WERI-Rb-1 (cell line): ENCODE results near the gene UBE2G2.
A peak's percentile ranks its signal among the peaks of the same experiment; 100 is the strongest.

Source experiments
- DNase-seq: peaks from one replicate; pipeline ENCODE4 v3.0.0-alpha.2; 2020
- H3K27ac ChIP-seq: fragments of 250-450 bp; sonication (Bioruptor Pico); 2 replicates; pipeline ENCODE4 v1.5.1; 2020; ENCODE audit warnings: mild to moderate bottlenecking, moderate library complexity
- H3K27me3 ChIP-seq: fragments of 250-450 bp; sonication (Bioruptor Pico); 2 replicates; pipeline ENCODE4 v1.5.1; 2021; ENCODE audit warnings: mild to moderate bottlenecking, low read depth, moderate library complexity; ENCODE audit not compliant: insufficient read depth, severe bottlenecking
- H3K36me3 ChIP-seq: fragments of 250-450 bp; sonication (Bioruptor Pico); 2 replicates; pipeline ENCODE4 v1.5.1; 2020; ENCODE audit warnings: mild to moderate bottlenecking, moderate library complexity
- H3K4me3 ChIP-seq: 2 replicates; pipeline ENCODE4 v1.5.1; 2011; ENCODE audit warnings: low read depth, mild to moderate bottlenecking, control low read depth, low read length
- H3K9me3 ChIP-seq: fragments of 250-450 bp; sonication (Bioruptor Pico); 2 replicates; pipeline ENCODE4 v1.5.1; 2021; ENCODE audit warnings: mild to moderate bottlenecking, moderate library complexity; ENCODE audit not compliant: severe bottlenecking
- TF ChIP-seq, protein P1 (sequence below): IDR thresholded peaks from 2 replicates; pipeline ENCODE4 v1.5.1; 2011; ENCODE audit warnings: low read depth, mild to moderate bottlenecking, control low read depth, inconsistent platforms, low read length

Gene UBE2G2

GRCh38 chr21:44800971-44801467 lies 601 bp downstream of the UBE2G2 start:
- DNase-seq: no peak
- H3K27me3 ChIP-seq: no peaks in the 10 kb centered on the region
- peak overlapping the region; percentile 84 for H3K4me3 ChIP-seq
- no peaks in the 10 kb centered on the region for H3K9me3 ChIP-seq
- H3K36me3 ChIP-seq: peaks cover 56% of the 10 kb centered on the region
- TF ChIP-seq, protein P1, sequence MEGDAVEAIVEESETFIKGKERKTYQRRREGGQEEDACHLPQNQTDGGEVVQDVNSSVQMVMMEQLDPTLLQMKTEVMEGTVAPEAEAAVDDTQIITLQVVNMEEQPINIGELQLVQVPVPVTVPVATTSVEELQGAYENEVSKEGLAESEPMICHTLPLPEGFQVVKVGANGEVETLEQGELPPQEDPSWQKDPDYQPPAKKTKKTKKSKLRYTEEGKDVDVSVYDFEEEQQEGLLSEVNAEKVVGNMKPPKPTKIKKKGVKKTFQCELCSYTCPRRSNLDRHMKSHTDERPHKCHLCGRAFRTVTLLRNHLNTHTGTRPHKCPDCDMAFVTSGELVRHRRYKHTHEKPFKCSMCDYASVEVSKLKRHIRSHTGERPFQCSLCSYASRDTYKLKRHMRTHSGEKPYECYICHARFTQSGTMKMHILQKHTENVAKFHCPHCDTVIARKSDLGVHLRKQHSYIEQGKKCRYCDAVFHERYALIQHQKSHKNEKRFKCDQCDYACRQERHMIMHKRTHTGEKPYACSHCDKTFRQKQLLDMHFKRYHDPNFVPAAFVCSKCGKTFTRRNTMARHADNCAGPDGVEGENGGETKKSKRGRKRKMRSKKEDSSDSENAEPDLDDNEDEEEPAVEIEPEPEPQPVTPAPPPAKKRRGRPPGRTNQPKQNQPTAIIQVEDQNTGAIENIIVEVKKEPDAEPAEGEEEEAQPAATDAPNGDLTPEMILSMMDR: peak; percentile 55
- peak overlapping the region; percentile 89 for H3K27ac ChIP-seq

GRCh38 chr21:44800103-44800502 lies 1.5 kb downstream of the UBE2G2 start:
- no peak overlapping the region for H3K27ac ChIP-seq
- H3K4me3 ChIP-seq: no peak overlapping the region
- H3K36me3 ChIP-seq: peaks cover 48% of the 10 kb centered on the region
- no peaks in the 10 kb centered on the region for H3K27me3 ChIP-seq
- TF ChIP-seq, protein P1: peak; percentile 64
- H3K9me3 ChIP-seq: no peaks in the 10 kb centered on the region
- peak; percentile 71 for DNase-seq

DNA sequence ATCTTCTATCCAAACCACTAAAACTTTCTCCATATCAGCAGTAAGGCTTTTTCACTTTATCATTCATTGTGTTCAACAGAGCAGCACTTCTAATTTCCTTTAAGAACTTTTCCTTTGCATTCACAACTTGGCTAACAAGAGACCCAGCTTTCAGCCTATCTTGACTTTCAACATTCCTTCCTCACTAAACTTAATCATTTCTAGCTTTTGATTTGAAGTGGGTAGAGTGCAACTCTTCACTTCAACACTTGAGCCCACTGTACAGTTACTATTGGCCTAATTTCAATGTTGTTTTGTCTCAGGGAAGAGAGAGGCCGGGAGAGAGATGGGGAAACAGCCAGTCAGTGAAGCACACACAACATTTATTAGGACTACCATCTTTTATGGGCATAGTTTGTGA lies 2.0 kb downstream of the UBE2G2 start:
- Histone ChIP-seq H3K27me3 (no peaks in the 10 kb centered on the region), H3K27ac (no peak overlapping the region), H3K36me3 (peaks cover 47% of the 10 kb centered on the region), H3K4me3 (no peak overlapping the region), H3K9me3 (no peaks in the 10 kb centered on the region)
- TF ChIP-seq, protein P1: no peak
- DNase-seq: no peak

GRCh38 chr21:44797775-44798174 lies 3.8 kb downstream of the UBE2G2 start:
- no peaks in the 10 kb centered on the region for H3K27me3 ChIP-seq
- H3K36me3 ChIP-seq: peaks cover 34% of the 10 kb centered on the region
- no peaks in the 10 kb centered on the region for H3K9me3 ChIP-seq
- DNase-seq: no peak
- no peak overlapping the region for H3K27ac ChIP-seq
- no peak overlapping the region for H3K4me3 ChIP-seq
- TF ChIP-seq, protein P1: no peak

- Histone ChIP-seq H3K9me3 (no peaks in the 10 kb centered on the region), H3K27ac (no peak overlapping the region), H3K27me3 (no peaks in the 10 kb centered on the region), H3K4me3 (no peak overlapping the region), H3K36me3 (peaks cover 42% of the 10 kb centered on the region)
- TF ChIP-seq, protein P1: no peak
- no peak for DNase-seq
Observed at GRCh38 chr21:44795342-44795741, 6.3 kb downstream of the UBE2G2 start.
